Urothelium cell line (cell line): ENCODE measurements around the gene CD226.

Experiments
- DNase-seq: peaks from one replicate; pipeline ENCODE4 v3.0.0; 2011; ENCODE audit warnings: low spot score, mixed read lengths
- FAIRE-seq: peaks from 2 replicates; lab custom pipeline; 2011; peaks lifted over from hg19 to GRCh38; lab: Jason Lieb, UNC

Gene CD226

DNA sequence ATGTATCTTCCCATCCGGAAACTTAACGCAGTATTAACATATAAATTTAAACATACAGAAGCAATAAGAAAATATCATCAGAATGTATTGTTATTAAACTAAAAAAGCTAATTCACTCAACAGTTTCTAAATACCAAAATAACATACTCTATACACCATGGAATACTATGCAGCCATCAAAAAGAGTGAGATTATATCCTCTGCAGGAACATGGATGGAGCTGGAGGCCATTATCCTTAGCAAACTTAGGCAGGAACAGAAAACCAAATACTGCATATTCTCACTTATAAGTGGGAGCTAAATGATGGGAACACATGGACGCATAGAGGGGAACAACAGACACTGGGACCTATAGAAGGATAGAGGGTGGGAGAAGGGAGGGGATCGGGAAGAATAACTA, 127.1 kb downstream of the CD226 start:
- FAIRE-seq (no peak), DNase-seq (no peak)

GRCh38 chr18:69819460-69819859, 128.2 kb downstream of the CD226 start:
- no peak for DNase-seq
- FAIRE-seq = no peak

GRCh38 chr18:69817335-69817940, 130.2 kb downstream of the CD226 start:
- FAIRE-seq = no peak

DNA sequence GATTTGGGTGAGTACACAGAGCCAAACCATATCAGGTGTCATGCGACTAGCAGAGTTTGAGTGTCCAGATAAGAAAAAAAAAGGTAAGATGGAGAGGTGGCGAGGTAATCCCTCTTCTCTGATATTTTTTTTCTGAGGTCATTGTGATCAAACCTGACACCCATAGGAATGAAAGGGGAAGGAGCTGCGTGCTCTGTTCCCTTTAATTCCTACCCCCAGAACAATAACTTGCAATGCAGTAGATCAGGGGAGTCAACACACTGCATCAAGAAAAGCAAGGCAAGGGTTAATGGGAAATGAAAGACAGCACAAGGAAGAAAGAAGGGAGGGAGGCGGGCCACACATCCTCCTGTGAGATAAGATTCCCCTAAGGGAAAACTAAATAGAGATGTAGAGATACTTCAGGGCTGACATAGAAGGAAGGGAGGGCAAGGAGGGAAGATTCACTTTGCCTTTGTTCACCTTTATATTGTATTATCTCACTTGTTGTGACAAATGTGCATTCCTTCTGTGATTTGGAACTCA, 132.8 kb downstream of the CD226 start:
- no peak for DNase-seq

More at GRCh38 chr18:69817335-69817940, 130.2 kb downstream of the CD226 start:
- DNase-seq = peak; percentile 19

DNA sequence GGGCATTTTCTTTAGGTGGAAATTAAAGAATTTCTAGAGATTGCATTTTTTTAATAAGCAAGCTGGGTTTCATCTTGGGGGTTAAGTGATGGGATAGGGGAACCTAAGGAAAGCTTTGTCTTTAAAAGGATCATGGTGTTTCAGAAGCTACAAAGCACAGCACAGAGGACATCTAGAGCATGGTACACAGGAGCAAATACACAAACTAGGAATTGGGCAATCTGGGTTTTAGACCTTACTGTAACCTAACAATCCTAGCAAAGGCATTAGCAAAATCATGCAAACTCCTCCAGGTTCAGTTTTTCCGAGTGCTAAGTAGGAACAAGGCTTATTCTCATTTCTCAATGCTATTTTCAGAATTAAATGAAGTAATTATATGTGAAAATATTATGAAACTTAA, 134.1 kb downstream of the CD226 start:
- DNase-seq (no peak), FAIRE-seq (no peak)

More for the DNA sequence above, 132.8 kb downstream of the CD226 start:
- no peak for FAIRE-seq

DNA sequence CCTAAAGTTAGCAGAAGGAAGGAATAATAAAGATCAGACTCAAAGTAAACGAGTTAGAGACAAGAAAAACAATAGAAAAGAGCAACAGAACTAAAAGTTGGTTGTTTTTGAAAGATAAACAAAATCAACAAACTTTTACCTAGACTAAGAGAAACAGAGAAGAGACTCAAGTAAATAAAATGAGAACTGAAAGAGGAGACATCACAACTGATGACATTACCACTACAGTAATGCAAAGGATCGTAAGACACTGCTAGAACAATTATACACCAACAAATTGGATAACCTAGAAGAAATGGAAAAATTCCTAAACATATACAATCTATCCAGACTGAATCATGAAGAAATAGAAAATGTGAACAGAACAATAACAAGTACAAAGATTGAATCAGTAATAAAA, 139.3 kb downstream of the CD226 start:
- DNase-seq (no peak), FAIRE-seq (no peak)

DNA sequence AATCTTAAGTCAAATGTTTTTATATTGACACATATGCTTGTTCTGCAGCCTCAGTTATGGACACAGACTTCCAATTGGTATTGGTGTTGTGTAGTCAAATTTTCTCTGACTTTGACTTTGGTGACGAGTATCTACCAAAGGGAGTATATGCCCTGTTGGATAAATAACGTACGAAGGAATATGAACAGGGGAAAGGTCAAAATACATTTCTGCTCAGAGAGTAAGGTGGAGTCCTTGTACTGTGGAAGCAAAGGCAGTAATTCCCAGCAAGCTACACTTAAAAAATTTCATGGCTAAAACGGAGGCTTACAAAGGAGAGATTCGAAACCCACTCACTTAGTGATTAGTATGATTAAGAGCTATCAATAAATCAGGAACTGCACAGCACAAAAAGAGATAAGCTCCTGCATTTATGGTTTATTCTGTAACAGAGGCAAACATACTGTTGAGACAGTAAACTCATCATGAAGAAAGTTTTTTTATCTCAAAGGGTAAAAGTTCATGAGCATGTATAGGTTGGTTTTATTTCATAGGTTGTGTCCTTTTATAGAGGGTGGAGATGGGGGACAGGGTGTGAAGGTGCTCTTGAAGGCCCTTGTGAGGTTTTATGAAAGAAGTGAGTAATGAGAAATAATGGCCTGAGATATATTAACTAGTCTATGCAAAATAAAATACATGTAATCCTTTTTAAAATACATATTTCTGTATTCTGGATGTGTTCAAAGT, 142.7 kb downstream of the CD226 start:
- no peak for FAIRE-seq
- DNase-seq = no peak
